Subcutaneous abdominal adipose tissue (tissue), 5 donors: ENCODE results near the gene CRACR2A.

Experiments used
- H3K27ac ChIP-seq: one replicate; pipeline ENCODE4 v1.7.0; 2013; ENCODE audit warnings: low read depth, mild to moderate bottlenecking, inconsistent platforms, low read length, moderate library complexity
- H3K27me3 ChIP-seq, 5 donors: one replicate each; pipeline ENCODE4 v1.7.0; 2013; ENCODE audit warnings: low read length in 5 of 5, inconsistent platforms in 1 of 5; ENCODE audit not compliant: control insufficient read depth in 5 of 5, insufficient read depth in 4 of 5
- H3K36me3 ChIP-seq, 5 donors: one replicate each; pipeline ENCODE4 v1.7.0; 2013; ENCODE audit warnings: low read length in 5 of 5; ENCODE audit not compliant: control insufficient read depth in 5 of 5, insufficient read depth in 5 of 5
- H3K4me1 ChIP-seq, 5 donors: one replicate each; pipeline ENCODE4 v1.7.0; 2013; ENCODE audit warnings: low read length in 5 of 5, mild to moderate bottlenecking in 3 of 5, moderate library complexity in 1 of 5; ENCODE audit not compliant: control insufficient read depth in 5 of 5, insufficient read depth in 5 of 5
- H3K4me3 ChIP-seq, 5 donors: one replicate each; pipeline ENCODE4 v1.7.0; 2013; ENCODE audit warnings: low read length in 5 of 5, low read depth in 1 of 5
- H3K9ac ChIP-seq, 5 donors: one replicate each; pipeline ENCODE4 v1.7.0; 2013; ENCODE audit warnings: low read length in 5 of 5, mild to moderate bottlenecking in 4 of 5, moderate library complexity in 3 of 5
- H3K9me3 ChIP-seq, 5 donors: one replicate each; pipeline ENCODE4 v1.7.0; 2013; ENCODE audit warnings: low read length in 5 of 5; ENCODE audit not compliant: control insufficient read depth in 5 of 5
- donor health status: healthy.
- donor health status: healthy.
- donor health status: healthy.
- donor health status: healthy.
- donor health status: healthy.

Gene CRACR2A

DNA sequence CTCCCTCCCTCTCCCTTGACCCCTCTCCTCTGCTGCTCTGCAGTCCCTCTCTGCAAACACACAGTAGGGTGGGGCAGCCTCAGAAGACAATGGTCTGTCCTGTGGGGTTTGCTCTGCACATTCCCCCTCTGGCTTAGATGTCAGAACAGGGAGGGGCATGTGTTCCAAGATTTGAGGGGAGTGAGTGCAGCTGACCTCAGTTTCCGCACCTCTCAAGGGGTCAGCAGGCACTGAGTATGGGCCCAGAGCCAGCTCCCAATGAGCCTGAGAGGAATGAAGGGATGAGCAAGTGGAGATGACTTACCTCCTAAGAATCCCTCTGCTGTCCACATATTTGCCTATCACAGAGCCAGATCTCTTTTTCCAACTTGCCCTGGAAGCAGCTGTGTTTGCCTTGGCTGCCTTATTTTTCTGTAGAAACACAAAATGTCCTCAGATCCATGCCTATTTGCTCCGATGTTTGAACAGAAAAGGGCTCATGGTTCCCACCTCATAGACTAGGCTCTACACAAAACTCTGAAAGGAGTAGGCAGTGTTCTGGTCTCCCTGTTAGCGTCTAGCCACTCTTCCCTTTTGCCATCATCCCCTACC lies 111.4 kb downstream of the CRACR2A start:
- Histone ChIP-seq H3K9ac (no peak overlapping the region), H3K27ac (no peak overlapping the region), H3K36me3 (peaks cover 0 to 6% (median 0%) of the 10 kb centered on the region in 5 donors), H3K4me3 (no peak overlapping the region), H3K27me3 (no peaks in the 10 kb centered on the region), H3K9me3 (no peaks in the 10 kb centered on the region), H3K4me1 (no peaks in the 10 kb centered on the region)

DNA sequence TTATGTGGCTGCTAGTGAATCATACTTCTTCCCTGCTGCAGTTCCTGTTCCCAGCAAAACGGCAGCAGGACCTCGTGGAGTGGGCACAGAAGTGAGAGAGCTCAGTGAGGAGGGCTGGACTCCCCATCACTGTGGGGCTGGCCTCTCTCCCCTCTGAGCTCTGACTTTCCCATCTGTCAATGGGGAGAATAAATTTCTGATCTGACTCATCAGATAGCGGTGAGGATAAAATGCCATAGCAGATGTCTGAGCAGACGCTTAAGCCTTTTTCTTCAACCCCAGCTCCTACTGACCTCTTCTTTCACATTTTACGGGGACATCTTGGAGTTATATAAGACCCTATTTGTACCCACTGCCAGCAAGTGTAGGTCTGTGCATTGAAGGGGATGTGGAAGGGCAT lies 116.6 kb downstream of the CRACR2A start:
- Histone ChIP-seq H3K4me3 (no peak overlapping the region), H3K4me1 (no peaks in the 10 kb centered on the region), H3K27me3 (peaks cover 0 to 3% (median 0%) of the 10 kb centered on the region in 5 donors), H3K9ac (no peak overlapping the region), H3K9me3 (no peaks in the 10 kb centered on the region), H3K36me3 (peaks cover 0 to 6% (median 0%) of the 10 kb centered on the region in 5 donors), H3K27ac (no peak overlapping the region)

DNA sequence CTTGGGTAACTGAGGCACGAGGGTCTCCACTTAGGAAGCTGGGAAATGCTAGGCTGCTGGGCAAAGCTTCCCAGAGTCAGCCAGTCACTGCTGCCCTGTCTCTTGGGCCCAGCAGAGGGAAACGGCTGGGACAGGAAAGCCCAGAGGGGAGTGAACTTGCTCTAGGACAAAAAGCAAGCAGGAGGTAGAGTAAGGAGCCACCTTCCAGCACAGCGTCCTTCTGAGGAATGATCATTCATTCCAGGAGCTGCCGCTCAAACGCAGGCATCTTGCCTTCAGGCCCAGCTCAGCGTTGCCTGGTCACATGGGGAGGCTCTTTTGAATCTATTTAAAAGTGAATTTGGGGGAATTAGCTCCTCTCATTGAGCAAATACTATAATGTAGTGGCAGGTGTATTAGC lies 118.6 kb downstream of the CRACR2A start:
- Histone ChIP-seq H3K9me3 (no peaks in the 10 kb centered on the region), H3K4me3 (no peak overlapping the region), H3K27ac (no peak overlapping the region), H3K36me3 (peaks cover 0 to 9% (median 5%) of the 10 kb centered on the region in 5 donors), H3K9ac (no peak overlapping the region), H3K27me3 (peaks cover 0 to 3% (median 0%) of the 10 kb centered on the region in 5 donors), H3K4me1 (no peaks in the 10 kb centered on the region)

DNA sequence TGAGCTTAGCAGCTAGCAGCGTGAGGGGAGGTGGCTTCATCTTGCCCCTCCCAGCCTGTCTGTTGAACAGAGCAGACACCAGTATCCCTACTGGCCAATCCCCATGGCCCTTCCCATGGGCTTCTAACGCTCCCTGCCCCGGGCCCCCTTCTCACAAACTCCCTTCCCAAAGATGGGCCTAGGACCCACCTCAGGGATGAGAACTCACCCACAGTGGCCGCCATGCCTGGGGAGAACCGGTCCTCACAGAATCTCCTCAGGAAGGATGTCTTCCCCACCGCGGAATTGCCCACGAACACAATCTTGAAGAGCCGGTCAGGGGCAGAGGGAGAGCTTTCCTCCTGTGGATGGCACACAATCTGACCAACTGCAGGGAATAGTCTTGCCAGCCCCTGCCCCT lies 119.5 kb downstream of the CRACR2A start:
- Histone ChIP-seq H3K4me3 (no peak overlapping the region), H3K9ac (no peak overlapping the region), H3K9me3 (no peaks in the 10 kb centered on the region), H3K27ac (no peak overlapping the region), H3K4me1 (no peaks in the 10 kb centered on the region), H3K36me3 (peaks cover 0 to 9% (median 3%) of the 10 kb centered on the region in 5 donors), H3K27me3 (peaks cover 0 to 3% (median 0%) of the 10 kb centered on the region in 5 donors)

DNA sequence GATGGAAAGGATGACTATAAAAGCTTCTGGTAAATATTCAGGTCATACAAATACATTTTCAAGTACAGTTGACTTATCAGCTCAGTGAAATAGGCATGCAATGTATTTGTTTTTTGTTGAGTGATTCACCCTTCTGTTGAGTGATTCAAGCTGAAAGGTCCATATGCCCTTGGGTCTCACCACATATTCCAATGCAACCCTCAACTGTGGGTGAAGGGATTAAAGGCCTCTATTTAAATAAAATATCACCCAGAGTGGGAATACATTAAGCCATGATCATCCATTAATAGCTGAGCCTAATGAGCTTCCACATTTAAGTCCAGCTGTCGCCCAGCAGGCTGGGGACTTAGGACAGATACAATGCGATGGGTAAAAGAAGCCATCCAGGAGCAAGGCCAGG lies 120.2 kb downstream of the CRACR2A start:
- H3K36me3 ChIP-seq, result peaks cover 0 to 8% (median 3%) of the 10 kb centered on the region in 5 donors
- H3K9me3 ChIP-seq, result no peaks in the 10 kb centered on the region
- no peak overlapping the region for H3K27ac ChIP-seq
- no peaks in the 10 kb centered on the region for H3K4me1 ChIP-seq
- no peak overlapping the region for H3K4me3 ChIP-seq
- peaks cover 0 to 3% (median 0%) of the 10 kb centered on the region in 5 donors for H3K27me3 ChIP-seq
- no peak overlapping the region for H3K9ac ChIP-seq

DNA sequence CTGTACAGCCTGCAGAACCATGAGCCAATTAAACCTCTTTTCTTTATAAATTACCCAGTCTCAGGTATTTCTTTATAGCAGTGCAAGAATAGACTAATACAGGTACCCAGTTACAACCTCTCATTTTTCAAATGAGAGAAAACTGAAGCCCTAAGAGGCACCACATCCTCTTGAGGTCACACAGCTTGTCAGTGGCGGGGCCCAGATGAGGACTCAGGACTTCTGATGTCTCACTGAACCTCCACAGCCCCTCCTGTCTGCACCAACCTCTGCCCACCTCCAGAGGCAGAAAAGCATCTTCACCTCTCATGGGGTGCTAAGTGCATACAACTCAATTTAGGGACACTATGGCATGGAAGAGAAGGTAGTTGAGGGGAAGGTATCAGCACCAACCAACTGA lies 120.7 kb downstream of the CRACR2A start:
- Histone ChIP-seq H3K27me3 (peaks cover 0 to 3% (median 0%) of the 10 kb centered on the region in 5 donors), H3K9ac (no peak overlapping the region), H3K4me3 (no peak overlapping the region), H3K36me3 (peaks cover 0 to 9% (median 5%) of the 10 kb centered on the region in 5 donors), H3K9me3 (no peaks in the 10 kb centered on the region), H3K4me1 (no peaks in the 10 kb centered on the region), H3K27ac (no peak overlapping the region)

DNA sequence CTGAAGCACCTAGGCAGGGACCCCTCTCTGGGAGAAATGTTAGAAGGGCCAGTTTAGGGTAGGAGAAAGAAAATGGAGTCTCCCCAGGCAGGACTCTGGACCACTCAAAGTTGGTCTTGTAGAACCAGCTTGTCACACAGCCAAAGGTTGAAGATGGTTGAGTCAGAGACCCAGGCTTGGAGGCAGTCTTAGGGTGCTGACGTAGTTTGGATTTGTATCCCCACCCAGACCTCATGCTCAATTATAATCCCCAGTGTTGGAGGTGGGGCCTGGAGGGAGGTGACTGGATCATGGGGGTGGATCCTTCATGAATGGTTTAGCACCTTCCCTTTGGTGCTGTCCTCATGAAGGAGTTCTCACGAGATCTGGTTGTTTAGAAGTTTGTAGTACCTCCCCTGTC lies 121.2 kb downstream of the CRACR2A start:
- H3K9ac ChIP-seq, result no peak overlapping the region
- peaks cover 0 to 10% (median 8%) of the 10 kb centered on the region in 5 donors for H3K36me3 ChIP-seq
- no peak overlapping the region for H3K4me3 ChIP-seq
- H3K27ac ChIP-seq, result no peak overlapping the region
- no peaks in the 10 kb centered on the region for H3K4me1 ChIP-seq
- H3K27me3 ChIP-seq, result peaks cover 0 to 3% (median 0%) of the 10 kb centered on the region in 5 donors
- H3K9me3 ChIP-seq, result no peaks in the 10 kb centered on the region

DNA sequence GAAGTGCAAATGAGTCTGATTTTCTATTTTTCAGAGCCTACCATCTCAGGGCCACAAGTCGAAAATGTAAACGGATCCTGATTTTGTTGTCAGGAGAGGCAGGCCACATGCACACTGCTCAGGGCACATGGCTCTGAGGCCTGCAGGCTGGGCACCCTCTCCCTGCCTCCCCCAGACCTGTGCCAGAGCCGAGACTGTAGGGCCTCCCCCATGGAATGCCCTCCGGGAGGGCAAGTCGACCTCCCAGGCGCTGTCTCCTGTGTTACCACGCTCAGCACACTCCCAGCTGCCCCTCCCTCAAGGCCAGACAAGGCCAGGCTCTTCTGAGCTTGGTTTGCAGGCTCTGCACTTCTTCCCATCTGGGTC lies 121.7 kb downstream of the CRACR2A start:
- Histone ChIP-seq H3K4me3 (no peak overlapping the region), H3K36me3 (peaks cover 0 to 9% (median 8%) of the 10 kb centered on the region in 5 donors)

DNA sequence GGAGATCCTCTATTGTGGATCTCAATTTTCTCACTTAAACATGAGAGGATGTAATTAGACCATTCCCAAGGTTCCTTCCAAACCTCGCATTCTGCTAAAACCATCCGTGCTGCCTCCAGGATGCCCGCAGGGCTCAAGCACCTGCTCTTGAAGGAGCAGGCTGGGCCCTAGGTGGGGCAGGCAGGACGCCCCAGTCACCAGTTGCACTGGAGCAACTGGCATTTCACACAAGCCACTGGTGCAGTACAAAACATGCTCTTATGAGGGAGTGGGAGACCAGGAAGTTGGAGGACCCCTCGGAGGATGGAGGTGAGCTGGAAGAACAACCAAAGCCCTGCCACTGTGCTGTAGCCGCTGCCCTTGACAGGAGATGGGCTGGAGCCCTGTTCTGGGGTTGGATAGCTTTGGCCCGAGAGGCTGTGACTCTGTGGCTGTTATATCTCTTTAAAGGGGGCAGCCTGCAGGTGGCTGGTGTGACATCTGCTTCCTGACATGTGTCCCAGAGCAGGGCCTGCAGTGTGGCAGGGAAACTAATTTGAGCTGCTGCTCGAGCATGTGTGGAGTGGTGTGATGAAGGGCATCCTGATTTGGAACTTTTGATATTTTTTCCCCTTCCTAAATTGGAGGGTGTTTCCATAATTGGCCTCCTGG lies 122.2 kb downstream of the CRACR2A start:
- H3K36me3 ChIP-seq, result peaks cover 0 to 9% (median 7%) of the 10 kb centered on the region in 5 donors
- H3K4me3 ChIP-seq, result no peak overlapping the region
- no peak overlapping the region for H3K27ac ChIP-seq
- H3K27me3 ChIP-seq, result peaks cover 0 to 3% (median 0%) of the 10 kb centered on the region in 5 donors
- no peaks in the 10 kb centered on the region for H3K9me3 ChIP-seq
- no peaks in the 10 kb centered on the region for H3K4me1 ChIP-seq
- no peak overlapping the region for H3K9ac ChIP-seq

More for the DNA sequence above, 121.7 kb downstream of the CRACR2A start:
- H3K27me3 ChIP-seq, result peaks cover 0 to 3% (median 0%) of the 10 kb centered on the region in 5 donors
- no peaks in the 10 kb centered on the region for H3K9me3 ChIP-seq
- H3K27ac ChIP-seq, result no peak overlapping the region
- H3K4me1 ChIP-seq, result no peaks in the 10 kb centered on the region
- H3K9ac ChIP-seq, result no peak overlapping the region

DNA sequence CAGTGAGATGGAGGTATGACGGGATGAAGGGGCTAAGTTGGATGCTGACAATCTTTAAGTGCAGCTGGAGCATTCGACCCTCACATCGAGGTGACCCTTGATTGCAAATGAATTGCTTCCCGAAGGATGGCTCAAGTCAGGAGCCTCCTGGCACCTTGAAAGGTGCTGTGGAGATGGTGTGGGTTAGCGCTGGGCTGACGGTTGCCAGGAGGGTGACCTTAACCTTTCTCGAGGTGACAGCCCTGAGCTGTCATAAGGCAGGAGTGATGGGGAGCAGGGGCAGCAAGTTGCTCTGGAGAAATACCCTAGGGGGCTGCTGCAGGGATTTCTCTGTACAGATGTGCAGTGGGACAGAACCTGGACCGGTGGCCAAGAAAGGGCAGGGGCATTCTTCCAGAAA lies 122.8 kb downstream of the CRACR2A start:
- Histone ChIP-seq H3K9ac (no peak overlapping the region), H3K4me3 (no peak overlapping the region), H3K27me3 (peaks cover 0 to 3% (median 0%) of the 10 kb centered on the region in 5 donors), H3K4me1 (no peaks in the 10 kb centered on the region), H3K36me3 (peaks cover 0 to 9% (median 7%) of the 10 kb centered on the region in 5 donors), H3K27ac (no peak overlapping the region), H3K9me3 (no peaks in the 10 kb centered on the region)
